Amygdala (tissue), 56 donors: ENCODE data around the gene PLEKHO2.

Experiments used
- DNase-seq, 56 donors: peaks; one replicate each; lab custom pipeline; 2025; lab: John Stamatoyannopoulos, UW

The PLEKHO2 gene

DNA sequence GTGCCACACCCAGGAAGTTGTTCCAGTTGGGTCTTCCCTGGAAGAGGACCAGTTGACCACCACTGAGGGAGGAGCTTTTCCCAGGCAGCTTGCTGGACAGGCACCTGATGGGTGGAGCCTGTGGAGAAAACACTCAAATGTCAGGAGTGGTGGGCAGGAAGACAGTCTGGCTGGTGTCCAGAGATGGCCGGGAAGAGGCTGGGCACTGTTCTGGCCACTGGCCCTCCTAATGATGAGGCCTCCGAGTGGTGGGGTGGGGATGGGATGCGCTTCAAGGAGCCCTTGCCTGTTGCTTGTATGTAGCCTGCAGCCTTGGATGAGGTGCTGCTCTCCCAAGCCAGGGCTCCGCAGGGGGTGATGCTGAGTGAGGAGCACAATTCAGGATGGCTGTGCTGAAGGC is 12.3 kb downstream of the PLEKHO2 start:
- DNase-seq, result peak in 2 of 56 donors; percentile 23 to 48

- peak in 2 of 56 donors; percentile 22 to 55 for DNase-seq
These were observed 12.8 kb downstream of the PLEKHO2 start for GRCh38 chr15:64854526-64854925.

- peak in 6 of 56 donors; percentile 18 to 39 (median 30) for DNase-seq
These were observed 13.7 kb downstream of the PLEKHO2 start for GRCh38 chr15:64855205-64855975.

DNA sequence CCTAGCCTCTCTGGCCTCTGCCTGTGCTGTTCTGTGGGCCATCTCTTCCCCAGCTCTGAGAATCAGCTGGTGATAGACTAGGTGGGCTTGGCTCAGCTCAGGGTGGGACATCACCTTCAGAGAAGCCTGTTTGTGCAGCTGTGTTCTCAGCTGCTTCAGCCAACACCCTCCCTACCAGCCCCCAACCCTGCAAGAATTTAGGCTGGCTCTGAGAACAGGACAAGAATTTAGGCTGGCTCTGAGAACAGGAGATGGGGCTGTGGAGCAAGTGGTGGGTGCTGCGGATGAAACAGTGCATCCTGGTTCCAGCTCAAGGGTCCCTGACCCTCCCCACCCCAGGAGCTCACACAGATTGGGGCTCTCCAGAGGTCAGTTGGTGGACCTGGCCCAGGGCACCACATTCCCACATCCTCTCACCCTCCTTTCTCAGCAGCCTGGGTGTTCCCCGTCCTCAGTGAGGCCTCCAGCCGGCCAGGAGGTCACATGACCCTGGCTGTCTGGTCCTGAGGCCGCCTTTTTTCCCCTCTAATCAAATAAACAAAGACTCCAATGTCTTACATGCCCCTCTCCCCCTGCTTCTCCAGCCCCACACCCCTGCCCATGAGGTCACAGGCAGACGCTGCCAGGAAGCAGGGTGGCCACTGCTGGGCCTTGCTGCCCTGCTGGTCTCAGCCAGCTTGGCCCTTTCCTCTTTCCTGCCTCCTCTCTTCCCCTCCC is 14.9 kb downstream of the PLEKHO2 start:
- peak; percentile 17 to 98 (median 86) for DNase-seq

DNA sequence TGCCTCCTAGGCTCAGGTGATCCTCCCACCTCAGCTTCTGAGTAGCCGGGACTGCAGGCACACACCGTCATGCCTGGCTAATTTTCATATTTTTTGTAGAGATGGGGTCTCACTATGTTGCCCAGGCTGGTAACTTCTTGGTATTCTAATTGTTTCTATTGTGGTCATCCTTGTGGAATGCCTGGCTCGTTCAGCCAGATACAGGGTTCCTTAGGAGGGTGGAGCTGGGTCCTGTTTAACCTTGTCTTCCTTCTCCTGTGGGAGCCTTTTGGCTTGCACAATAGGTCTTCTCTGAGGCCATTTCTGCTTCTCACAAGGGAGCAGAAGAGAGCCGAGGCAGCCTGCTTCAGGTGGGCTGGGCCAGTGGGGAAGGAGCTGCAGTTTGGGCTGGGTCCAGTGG is 15.7 kb downstream of the PLEKHO2 start:
- DNase-seq, result no peak

- DNase-seq, result peak in 13 of 56 donors; percentile 13 to 66 (median 35)
These were observed 16.4 kb downstream of the PLEKHO2 start for GRCh38 chr15:64858021-64858575.

DNA sequence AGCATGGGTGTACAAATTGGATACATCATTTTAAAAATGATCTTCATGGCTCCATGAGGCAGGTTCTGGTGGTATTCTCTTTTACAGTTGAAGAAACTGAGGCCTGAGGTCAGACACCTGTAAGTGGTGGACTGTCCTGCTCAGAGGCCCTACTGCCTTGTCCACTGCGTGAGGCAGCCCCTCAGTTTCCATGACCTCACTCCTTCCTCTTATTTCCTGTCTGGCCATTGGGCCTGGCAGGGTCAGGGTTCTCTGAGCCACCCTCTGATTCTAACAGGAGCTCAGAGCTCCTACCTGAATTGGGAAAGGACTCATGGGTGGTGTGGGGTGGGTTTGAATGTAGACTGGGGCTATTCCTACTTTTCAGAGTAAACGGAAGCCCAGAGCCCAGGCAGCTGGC is 17.5 kb downstream of the PLEKHO2 start:
- DNase-seq, result no peak

- DNase-seq, result no peak
These were observed 19.6 kb downstream of the PLEKHO2 start for GRCh38 chr15:64861331-64861730.

- no peak for DNase-seq
These were observed 20.2 kb downstream of the PLEKHO2 start for GRCh38 chr15:64861960-64862359.

- no peak for DNase-seq
These were observed 20.7 kb downstream of the PLEKHO2 start for GRCh38 chr15:64862408-64862807.

DNA sequence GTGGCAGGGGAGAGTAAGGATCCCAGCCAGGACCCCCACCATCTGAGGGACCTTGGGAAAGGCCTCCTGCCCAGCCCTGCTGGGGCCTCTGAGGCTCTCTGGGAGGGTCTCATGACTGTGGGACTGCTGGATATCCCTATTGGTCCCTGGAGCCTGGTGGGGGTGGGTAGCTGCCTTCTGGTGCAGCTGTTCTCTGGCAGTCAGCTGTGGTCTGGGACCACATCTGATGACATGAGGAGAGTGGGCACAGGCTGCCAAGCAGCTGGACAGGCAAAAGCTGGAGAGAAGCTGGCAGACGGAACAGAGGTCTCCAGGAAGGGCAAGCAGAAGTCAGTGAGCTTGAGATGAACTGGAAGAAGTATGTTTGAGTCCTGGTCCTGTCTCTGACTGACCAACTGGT is 22.4 kb downstream of the PLEKHO2 start:
- peak in 5 of 56 donors; percentile 10 to 51 (median 32) for DNase-seq

DNA sequence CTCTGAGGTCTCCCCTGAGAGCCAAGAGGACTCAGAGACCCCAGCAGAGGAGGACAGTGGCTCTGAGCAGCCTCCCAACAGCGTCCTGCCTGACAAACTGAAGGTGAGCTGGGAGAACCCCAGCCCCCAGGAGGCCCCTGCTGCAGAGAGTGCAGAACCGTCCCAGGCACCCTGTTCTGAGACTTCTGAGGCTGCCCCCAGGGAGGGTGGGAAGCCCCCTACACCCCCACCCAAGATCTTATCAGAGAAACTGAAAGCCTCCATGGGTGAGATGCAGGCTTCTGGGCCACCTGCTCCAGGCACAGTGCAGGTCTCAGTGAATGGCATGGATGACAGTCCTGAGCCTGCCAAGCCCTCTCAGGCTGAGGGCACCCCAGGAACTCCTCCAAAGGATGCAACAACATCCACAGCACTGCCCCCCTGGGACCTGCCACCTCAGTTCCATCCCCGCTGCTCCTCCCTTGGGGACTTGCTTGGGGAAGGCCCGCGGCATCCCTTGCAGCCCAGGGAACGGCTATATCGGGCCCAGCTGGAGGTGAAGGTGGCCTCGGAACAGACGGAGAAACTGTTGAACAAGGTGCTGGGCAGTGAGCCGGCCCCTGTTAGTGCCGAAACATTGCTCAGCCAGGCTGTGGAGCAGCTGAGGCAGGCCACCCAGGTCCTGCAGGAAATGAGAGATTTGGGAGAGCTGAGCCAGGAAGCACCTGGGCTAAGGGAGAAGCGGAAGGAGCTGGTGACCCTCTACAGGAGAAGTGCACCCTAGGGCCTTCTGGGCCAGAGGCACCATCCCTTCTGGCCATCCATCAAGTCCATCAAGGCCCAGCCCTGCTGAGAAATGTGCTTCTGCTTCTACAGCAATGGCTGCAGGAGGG is 23.6 kb downstream of the PLEKHO2 start:
- no peak for DNase-seq

DNA sequence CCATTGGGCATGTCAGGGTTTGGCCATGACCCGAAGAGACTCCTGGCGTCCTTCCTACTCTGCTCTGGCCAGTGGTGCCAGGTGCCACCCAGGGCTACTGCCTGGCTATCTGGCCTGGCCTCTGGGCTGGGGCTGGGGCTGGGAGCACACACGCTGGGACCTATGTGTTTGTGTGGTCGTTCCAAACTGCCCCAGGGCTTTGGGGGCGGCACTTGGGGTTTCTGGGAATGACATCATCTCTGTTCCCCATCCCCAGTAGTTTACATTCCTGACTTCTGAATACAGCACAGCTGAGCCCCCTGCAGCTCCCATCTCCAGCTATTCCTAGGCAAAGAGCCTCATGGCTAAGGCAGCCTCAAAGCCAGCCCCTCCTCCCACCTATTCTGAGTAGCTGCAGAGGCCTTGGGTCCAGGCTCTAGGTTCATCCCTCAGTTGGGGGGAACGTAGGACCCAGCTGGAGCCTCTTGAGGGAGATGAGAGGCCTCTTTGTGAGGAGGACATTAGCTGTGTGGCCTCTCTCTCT is 24.3 kb downstream of the PLEKHO2 start:
- peak in 22 of 56 donors; percentile 20 to 55 (median 36) for DNase-seq

GRCh38 chr15:64869501-64869900 is 27.8 kb downstream of the PLEKHO2 start:
- no peak for DNase-seq

DNA sequence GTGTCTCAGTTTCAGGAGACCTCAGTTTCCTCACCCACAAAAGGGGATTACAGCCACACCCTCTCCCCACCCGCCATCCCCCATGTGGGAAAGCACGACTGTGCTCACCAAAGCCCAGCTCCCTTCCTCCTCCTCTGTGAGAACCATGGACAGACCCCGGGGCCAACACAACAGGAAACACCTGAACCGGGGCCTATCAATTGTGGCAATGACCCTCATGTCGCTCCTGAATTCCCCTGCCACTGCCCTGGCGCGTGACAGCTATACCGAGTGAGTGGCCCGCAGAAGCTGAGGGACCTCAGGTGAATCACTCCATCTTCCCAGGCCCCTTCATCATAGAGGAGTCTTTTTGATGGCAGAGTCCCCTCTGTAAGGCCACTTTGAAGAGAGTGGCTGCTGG is 28.6 kb downstream of the PLEKHO2 start:
- no peak for DNase-seq

- no peak for DNase-seq
These were observed 34.0 kb downstream of the PLEKHO2 start for GRCh38 chr15:64875641-64876223.

DNA sequence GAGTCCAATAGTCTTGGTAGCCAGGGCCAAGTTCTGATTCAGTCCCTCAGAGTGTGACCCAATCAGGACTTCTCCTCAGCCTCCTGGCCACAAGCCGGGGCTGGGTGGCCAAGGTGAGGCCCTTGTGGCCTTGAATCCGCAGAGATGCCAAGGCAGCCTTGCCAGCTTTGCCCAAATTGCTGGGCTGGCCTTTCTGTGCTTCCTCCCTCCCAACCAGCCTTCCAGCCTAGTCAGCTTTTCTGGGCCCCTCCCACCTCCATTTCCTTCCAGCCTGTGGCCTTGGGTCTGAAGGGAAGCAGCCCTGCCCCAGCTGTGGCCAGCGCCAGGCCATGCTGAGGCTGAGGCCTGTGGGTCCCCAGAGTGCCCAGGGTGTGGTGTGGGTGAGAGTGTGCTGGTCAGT is 35.7 kb downstream of the PLEKHO2 start:
- peak in 43 of 56 donors; percentile 15 to 76 (median 55) for DNase-seq

DNA sequence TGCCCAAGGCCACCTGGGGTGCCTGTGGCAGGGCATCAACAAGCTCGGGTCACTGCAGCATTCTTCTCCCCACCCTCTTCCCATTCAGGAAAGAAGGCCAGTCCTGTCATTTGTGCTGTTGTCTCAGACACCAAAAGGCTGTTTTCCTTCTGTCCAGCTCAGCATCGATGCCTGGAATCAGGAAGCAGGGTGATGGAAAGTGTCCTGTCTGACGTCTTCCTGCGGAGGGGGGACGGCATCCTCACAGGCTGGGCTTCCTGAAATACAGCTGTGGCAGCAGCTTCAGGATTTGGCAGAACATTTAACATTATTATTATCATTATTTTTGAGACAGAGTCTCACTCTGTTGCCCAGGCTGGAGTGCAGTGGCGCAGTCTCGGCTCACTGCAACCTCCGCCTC is 37.0 kb downstream of the PLEKHO2 start:
- DNase-seq, result no peak

DNA sequence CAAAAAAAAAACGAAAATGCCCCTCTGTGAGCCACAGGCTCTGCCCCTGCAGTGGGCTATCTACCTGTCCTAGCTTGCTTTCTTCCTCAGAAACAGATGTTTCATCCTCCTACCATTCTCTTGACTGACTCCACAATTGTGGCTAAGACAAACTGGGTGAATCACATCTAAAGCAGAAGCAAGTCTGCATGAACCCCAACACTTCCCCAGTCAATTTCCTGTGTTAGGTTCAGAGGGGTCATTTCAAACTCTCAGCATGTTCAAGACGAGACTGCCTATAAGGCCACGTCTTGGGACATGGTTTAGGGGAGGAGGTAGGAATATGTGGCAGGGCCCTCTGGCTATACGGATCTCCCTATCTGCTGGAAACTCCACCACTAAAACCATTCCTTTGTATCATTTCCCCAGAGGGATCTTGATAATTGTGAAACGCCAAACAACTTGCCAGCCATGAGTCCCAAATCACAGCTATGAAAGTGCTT is 41.4 kb downstream of the PLEKHO2 start:
- DNase-seq, result peak in 1 of 56 donors; percentile 25
